HL-60/S4 (cell line): ENCODE data around the gene GSPT1.
"Not testable (repeated sequence)": the region's sequence is repeated elsewhere in the genome, so short reads cannot be mapped to it uniquely, and the experiment has no call there.

Experiments used
- in situ Hi-C: fragments of 300-500 bp; cut with MboI; formaldehyde crosslinking; loops from 2 replicates; pipeline ENCODE4 v1.14.3; 2022; ENCODE audit warnings: low sequenced_read_pairs

Gene GSPT1

GRCh38 chr16:11915644-11916523 lies at the start of gene GSPT1:
GSPT1 (minus strand) TSS chr16:11915956; CDS start chr16:11915720, 236 bp downstream.
- in situ Hi-C loops, result no loop called here

GRCh38 chr16:11964761-11965551 lies 49.2 kb upstream of the GSPT1 start, which contains the start of gene TNFRSF17:
TNFRSF17 (plus strand) TSS chr16:11965210; CDS start chr16:11965325, 115 bp downstream.
- in situ Hi-C loops, result no loop called here

- in situ Hi-C loops, result no loop called here
Measured at GRCh38 chr16:11963706-11964105, 48.0 kb upstream of the GSPT1 start.

GRCh38 chr16:11962978-11963377 lies 47.2 kb upstream of the GSPT1 start:
- in situ Hi-C loops, result not testable (repeated sequence)

GRCh38 chr16:11962457-11962856 lies 46.7 kb upstream of the GSPT1 start:
- in situ Hi-C loops, result not testable (repeated sequence)

- in situ Hi-C loops, result no loop called here
Measured at GRCh38 chr16:11957591-11958395, 42.0 kb upstream of the GSPT1 start.

- in situ Hi-C loops, result no loop called here
Measured at GRCh38 chr16:11956558-11956957, 40.8 kb upstream of the GSPT1 start.

GRCh38 chr16:11955713-11956123 lies 40.0 kb upstream of the GSPT1 start:
- in situ Hi-C loops, result no loop called here

GRCh38 chr16:11953576-11953975 lies 37.8 kb upstream of the GSPT1 start:
- in situ Hi-C loops, result not testable (repeated sequence)

- in situ Hi-C loops, result no loop called here
Measured at GRCh38 chr16:11950388-11950787, 34.6 kb upstream of the GSPT1 start.

- in situ Hi-C loops, result no loop called here
Measured at GRCh38 chr16:11949527-11949926, 33.8 kb upstream of the GSPT1 start.

- in situ Hi-C loops, result no loop called here
Measured at GRCh38 chr16:11948819-11949218, 33.1 kb upstream of the GSPT1 start.

GRCh38 chr16:11946433-11946832 lies 30.7 kb upstream of the GSPT1 start:
- in situ Hi-C loops, result no loop called here

GRCh38 chr16:11941945-11942344 lies 26.2 kb upstream of the GSPT1 start, which contains the start of gene NPIPB2:
NPIPB2 (minus strand) TSS chr16:11942045; CDS start chr16:11942045, 0 bp downstream.
- in situ Hi-C loops, result not testable (repeated sequence)

- in situ Hi-C loops, result not testable (repeated sequence)
Measured at GRCh38 chr16:11927350-11927749, 11.6 kb upstream of the GSPT1 start.

GRCh38 chr16:11924046-11924445 lies 8.3 kb upstream of the GSPT1 start:
- in situ Hi-C loops, result not testable (repeated sequence)

- in situ Hi-C loops, result no loop called here
Measured at GRCh38 chr16:11916524-11917285, 949 bp upstream of the GSPT1 start.

GRCh38 chr16:11915114-11915643 lies 577 bp downstream of the GSPT1 start:
- in situ Hi-C loops, result no loop called here

GRCh38 chr16:11914210-11915113 lies 1.3 kb downstream of the GSPT1 start:
- in situ Hi-C loops, result no loop called here
